NCI-H2081 treated with DMSO at 0.1 percent for 48 hours (cell line): ENCODE results near the gene ARF6.
"Not testable (repeated sequence)": the region's sequence is repeated elsewhere in the genome, so short reads cannot be mapped to it uniquely, and the experiment has no call there.

ENCODE experiments used
- DNase-seq: peaks from one replicate; lab custom pipeline; 2025; lab: John Stamatoyannopoulos, UW

ARF6 gene

DNA sequence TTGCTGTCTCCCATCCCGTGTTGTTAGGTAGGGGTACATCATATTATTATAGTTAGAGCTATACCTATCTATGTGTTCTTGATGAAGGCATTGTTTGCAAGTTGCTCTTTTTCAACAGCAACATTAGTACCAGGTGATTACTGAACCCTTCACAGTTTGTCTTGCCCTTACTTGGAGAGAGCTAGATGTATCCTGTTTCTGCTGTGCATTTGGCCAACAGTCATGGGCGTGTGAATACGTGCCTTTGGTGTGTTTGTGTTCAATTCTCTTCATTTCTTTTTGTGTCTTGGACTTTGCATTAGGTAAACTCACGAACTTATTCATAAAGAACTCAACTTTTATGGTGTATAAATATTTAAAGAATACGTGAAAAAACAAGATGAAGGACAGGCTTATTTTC, 14.3 kb downstream of the ARF6 start:
- no peak for DNase-seq

DNA sequence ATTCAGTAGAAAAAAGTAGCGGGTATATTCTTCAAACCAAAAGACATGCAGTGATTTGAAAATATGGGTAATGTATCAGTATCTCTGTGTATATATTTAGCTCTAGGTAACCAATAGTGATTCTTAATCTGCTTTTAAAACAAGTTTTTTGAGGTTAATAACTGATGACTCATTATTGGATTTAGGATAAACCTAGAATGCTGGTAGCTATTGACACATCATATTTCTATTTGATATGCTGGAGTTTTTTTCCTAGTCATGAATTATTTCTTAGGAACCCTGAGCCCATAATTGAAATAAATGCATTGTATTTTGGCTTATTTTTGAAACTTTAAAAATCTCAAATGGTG, 15.5 kb downstream of the ARF6 start:
- DNase-seq: no peak

DNA sequence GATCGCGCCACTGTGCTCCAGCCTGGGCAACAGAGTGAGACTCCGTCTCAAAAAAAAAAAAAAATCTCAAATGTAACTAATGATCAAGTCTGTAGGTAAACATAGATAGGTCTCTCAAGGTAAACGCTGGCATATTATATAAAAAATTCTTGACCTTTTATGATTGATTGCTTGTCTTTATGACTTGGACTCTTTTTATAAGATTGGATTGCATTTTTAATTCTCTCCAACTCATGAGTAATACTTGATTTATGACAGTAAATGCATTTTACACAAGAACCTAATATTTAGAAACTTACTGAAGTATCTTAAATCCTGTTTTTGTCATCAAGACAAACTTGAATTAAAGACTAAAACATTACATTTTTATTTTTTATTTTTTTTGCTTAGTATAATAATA, 16.1 kb downstream of the ARF6 start:
- no peak for DNase-seq

DNA sequence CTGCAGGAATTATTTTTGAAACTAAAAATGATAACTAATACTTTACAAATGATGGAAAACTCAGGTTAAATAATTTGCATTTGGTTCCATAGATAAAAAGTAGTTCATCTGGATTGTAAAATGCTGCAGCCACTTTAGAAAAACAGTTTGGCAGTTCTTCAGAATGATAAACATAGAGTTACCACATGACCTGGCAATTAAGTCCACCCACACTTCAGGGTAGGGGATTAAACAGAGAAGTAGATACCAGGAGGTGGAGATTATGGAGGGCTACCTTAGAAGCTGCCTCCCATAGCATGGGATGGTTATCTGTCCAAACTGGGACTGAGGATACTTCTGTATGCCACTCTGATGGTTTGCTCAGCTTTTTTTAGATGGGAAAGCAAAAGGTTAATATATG, 22.2 kb downstream of the ARF6 start:
- DNase-seq: no peak

DNA sequence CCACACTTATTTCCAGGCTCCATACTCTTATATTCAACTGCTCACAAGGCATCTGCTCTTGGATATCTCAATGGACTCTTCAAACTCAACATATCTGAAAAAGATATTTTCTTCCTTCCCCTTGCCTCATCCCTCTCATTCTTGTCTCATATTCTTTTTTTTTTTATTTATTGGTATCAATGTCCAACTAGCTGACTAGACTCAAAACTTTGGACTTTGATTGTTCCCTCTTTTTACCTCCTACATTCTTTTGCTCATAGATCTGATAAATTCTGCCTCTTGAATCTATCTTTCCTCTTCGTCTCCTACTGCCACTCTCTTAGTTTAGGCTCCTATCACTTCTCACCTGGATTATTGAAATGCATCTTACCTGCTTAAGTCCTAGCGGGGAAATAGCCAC, 25.8 kb downstream of the ARF6 start:
- no peak for DNase-seq

DNA sequence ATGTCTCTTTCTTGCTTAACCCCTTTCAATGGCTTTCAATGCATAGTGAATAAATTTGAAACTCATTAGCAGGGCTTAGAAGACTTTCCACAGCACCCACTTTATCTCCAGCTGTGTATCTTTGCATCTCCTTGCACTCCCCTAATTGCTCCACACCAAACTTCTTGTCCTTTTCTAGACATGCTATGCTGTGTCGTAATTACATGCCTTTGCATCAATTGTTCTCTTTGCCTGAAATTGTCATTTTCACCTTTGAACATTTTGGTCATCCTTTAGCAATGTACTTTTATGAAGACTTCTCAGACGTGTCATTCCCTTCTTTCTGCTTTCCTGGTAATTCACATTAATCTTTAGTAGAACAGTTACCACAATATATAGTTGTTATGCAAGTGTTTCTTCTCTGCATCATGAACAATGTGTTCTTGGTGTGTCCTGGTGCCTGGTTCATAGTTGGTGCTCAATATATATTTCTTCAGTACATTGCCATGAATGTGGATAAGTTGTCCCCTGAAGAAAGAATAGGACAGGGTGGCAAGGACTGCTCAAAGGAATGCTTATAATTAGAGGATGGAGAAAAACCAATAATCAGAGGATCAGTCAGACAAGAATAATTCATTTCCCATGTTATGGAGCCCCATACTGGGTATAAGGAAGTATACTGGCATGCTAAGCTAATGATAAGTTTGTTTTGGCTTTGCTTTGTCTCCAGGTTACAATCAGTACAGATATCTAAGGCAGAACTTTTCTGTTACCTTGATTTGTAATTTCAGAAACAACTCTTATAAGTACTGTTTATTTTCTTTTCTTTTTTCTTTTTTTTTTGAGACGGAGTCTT, 27.2 kb downstream of the ARF6 start:
- DNase-seq: no peak

DNA sequence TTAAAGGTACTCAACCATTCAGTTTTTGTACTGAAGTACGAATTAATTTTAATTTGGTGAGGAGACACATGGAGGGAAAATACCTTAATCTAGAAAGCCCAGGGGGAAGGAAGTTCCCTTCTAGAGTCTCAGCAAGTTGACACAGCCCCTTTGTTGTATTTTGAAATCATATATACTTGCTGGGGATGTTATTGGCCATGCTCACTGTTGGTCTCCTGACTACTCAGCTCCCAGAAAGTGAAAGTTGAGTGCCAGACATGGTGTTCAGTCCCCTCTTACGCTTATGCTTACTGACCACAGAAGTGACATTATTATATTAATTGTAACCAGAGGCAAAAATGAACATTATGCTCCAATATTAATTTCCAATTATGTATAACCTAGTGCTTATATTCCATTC, 28.1 kb downstream of the ARF6 start:
- DNase-seq: no peak

DNA sequence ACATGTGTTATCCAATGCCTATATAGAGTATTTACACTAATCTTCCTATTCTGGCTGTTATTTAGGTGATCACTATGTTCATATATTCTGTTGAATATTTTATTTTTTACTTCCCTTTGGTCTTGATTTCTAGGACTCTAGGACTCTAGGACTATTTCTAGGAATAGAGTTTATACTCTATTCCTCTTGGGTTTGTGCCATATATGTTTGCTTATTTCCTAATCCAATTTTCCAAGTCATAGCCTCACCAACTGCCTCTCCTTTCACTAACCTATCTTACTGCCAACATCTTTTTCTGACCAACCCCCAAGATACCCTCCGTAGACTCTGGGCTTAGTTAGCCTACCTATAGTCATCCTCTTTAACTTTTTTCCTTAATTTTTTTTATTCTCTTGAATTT, 28.5 kb downstream of the ARF6 start:
- DNase-seq: no peak

DNA sequence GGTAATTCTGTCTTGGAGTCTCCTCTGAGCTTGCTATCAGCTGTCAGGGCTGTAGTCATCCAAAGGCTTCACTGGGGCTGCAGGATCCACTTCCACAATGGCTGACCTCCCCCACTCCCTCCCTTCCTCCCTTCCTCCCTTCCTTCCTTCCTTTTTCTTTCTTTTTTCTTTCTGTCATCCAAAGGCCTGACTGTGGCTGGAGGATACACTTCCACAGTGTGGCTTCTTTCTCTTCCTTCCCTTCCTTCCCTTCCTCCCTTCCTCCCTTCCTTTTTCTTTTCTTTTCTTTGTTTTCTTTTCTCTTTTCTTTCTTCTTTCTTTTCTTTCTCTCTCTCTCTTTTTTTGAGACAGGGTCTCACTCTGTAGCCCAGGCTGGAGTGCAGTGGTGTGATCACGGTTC, 30.6 kb downstream of the ARF6 start:
- DNase-seq: no peak

DNA sequence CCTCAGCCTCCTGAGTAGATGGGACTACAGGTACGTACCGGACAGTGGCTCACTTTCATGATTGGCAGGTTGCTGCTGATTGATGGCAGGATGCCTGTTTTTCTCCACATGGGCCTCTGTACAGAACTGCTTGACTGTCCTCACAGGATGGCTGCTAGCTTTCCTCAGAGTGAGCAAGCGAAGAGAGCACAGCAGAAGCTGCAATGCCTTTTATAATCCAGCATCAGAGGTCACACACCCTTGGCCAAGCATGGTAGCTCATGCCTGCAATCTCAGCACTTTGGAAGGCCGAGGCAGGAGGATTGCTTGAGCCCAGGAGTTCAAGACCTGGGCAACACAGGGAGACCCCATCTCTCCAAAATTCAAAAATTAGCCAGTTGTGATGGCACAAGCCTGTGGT, 31.0 kb downstream of the ARF6 start:
- no peak for DNase-seq

DNA sequence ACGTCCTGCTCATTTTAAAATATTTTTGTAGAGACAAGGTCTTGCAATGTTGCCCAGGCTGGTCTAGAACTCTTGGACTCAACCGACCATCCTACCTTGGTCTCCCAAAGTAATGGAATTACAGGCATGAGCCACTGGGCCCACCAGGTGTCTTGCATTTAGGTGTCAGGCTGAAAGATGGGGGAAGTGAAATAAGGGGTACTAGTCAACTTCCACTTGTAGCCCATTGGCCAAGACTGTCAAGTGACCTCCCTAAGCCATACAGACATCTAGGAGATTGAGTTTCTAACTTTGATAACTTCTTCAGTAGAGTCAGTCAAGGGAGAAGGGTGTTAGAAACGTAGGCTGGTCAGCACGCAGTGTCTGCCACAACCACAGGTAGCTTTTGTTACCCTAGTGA, 32.0 kb downstream of the ARF6 start:
- DNase-seq: no peak

DNA sequence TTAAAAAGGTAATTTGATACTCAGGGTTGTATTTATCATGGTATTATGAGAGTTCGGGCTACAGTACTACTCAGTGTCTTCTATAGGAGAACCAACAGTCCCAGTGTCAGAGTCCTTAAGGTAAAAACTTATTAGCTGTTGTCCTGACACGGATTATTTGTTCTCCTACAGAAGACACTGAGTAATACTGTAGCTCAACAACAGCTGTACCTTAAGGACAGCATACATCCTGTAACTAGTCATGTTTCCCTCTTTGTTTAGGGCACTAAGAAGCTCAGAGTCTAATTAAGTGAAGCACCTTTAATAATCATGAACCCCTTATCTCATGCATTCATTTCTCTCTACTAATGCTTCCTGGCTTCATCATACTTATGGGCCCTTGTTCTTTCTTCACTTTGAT, 33.9 kb downstream of the ARF6 start:
- DNase-seq: no peak

DNA sequence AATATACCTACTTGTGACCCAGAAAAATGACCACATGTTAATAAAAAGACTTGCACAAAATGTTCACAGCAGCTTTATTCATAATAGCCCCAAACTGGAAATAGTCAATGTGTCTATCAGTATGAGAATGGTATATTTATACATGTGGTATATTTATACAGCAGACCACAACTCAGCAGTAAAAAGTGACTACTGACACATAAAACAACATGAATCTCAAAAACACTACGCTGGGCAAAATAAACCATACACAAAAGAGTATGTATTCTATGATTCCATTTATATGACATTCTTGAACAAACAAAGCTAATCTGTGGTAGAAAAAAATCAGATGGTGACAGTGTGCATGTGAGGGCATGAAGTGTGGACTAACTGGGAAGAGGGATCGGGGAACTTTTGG, 35.1 kb downstream of the ARF6 start:
- DNase-seq: no peak

DNA sequence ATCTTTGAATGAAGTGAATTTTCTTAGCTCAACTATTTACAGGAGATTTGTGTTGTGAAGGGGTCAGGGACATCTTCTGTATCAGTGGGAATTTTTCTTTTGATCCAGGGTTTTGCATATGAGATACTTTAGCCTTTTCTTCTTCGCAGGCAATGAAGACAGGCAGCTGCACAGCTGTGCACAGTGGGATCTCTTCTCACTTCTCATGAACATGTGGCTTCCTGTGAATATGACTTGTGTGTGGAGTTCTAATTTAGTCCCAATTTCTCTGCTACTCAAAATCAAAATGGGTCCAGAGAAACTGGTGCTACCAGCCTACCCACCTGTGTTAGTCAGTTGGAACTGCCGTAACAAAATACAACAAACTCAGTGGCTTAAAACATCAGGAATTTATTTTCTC, 37.8 kb downstream of the ARF6 start:
- DNase-seq: no peak

DNA sequence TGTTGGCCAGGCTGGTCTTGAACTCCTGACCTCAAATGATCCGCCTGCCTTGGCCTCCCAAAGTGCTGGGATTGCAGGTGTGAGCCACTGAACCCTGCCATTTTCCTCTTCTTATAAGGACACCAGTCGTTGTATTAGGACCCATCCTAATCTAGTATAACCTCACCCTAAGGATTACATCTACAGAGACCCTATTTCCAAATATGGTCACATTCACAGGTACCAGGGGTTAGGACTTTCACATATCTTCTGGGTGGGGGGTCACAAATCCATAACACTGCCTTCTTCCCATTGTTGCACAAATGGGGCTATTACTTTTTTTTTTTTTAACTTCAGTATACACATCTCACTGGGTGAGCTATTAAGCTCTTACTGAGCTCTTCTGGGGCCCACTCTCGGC, 38.6 kb downstream of the ARF6 start:
- no peak for DNase-seq

DNA sequence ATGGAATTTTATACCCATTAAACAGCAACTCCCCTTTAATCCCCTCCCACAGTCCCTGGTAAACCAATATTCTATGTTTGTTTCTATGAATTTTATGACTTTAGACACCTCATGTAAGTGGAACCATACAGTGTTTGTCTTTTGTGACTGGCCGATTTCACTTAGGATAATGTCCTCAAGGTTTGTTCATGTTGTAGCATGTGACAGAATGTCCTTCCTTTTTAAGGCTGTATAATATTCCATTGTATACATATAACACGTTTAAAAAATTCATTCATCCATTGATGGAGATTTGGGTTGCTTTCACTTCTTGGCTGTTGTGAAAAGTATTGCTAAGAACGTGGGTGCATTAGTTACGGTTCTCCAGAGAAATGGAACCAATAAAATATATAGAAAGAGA, 40.2 kb downstream of the ARF6 start:
- no peak for DNase-seq

DNA sequence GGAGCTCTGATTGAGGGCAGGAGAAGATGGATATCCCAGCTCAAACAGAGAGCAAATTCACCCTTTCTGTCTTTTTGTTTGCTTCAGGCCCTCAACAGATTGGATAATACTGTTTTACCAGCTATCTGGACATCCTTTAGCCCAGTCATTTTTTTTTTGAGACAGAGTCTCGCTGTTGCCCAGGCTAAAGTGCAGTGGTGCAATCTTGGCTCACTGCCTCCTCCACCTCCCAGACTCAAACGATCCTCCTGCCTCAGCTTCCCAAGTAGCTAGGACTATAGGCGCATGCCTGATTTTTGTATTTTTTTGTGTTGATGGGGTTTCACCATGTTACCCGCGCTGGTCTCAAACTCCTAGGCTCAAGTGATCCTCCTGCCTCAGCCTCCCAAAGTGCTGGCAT, 40.8 kb downstream of the ARF6 start:
- DNase-seq: no peak

DNA sequence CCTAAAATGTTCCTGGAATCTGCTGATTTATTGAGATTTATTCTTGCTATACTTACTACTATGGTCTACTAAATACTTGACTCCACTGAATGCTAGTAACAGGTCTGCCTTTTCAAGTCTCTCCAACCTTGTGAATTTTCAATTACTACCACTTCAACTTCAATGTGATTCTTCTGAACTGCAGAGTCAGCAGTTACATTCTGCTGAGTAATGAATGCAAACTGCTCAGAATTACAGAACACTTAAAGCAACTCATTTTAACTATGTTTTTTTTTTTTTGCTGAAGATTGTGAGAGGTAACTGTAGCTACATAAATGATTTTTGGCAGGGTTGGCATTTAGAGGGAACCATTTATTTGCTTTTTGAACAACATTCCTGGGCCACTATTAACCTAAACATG, 41.8 kb downstream of the ARF6 start:
- no peak for DNase-seq

DNA sequence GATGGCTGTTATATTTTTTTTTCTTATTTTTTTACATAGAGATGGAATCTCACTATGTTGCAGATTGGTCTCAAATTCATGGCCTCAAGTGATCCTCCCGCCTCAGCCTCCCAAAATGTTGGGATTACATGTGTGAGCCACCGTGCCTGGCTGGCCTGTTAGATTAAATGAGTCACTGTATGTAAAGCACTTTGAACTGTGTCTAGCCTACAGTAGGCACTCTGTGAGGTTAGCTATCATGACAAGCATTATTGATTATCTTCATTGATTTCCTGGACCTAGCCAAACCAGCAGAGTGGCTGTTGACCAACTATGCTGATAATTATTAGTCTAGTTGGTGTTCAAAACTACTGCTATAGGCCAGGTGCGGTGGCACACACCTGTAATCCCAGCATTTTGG, 42.6 kb downstream of the ARF6 start:
- DNase-seq: no peak

DNA sequence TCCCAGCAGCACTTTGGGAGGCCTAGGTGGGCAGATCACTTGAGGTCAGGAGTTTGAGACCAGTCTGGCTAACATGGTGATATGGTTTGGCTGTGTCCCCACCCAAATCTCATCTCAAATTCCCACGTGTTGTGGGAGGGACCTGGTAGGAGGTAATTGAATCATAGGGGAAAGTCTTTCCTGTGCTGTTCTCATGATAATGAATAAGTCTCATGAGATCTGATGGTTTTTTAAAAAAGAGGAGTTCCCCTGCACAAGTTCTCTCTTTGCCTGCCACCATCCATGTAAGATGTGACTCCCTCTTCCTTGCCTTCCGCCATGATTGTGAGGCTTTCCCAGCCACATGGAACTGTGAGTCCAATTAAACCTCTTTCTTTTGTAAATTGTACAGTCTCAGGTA, 43.4 kb downstream of the ARF6 start:
- not testable (repeated sequence) for DNase-seq

DNA sequence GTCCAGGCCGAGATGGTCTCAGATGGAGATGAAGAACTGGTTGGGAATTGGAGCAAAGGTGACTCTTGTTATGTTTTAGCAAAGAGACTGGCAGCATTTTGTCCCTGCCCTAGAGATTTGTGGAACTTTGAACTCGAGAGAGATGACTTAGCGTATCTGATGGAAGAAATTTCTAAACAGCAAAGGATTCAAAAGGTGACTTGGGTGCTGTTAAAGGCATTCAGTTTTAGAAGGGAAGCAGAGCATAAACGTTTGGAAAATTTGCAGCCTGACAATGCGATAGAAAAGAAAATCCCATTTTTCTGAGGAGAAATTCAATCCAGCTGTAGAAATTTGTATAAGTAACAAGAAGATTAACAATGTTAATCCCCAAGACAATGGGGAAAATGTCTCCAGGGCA, 44.0 kb downstream of the ARF6 start:
- not testable (repeated sequence) for DNase-seq

DNA sequence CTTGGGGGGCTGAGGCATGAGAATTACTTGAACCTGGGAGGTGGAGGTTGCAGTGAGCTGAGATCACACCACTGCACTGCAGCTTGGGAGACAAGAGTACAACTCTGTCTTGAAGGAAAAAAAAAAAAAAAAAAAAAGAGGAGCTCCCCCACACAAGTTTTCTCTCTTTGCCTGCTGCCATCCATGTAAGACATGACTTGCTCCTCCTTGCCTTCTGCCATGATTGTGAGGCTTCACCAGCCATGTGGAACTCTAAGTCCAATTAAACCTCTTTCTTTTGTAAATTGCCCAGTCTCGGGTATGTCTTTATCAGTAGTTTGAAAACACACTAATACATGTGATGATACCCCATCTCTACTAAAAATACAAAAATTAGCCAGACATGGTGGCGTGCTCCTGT, 46.3 kb downstream of the ARF6 start:
- DNase-seq: not testable (repeated sequence)

DNA sequence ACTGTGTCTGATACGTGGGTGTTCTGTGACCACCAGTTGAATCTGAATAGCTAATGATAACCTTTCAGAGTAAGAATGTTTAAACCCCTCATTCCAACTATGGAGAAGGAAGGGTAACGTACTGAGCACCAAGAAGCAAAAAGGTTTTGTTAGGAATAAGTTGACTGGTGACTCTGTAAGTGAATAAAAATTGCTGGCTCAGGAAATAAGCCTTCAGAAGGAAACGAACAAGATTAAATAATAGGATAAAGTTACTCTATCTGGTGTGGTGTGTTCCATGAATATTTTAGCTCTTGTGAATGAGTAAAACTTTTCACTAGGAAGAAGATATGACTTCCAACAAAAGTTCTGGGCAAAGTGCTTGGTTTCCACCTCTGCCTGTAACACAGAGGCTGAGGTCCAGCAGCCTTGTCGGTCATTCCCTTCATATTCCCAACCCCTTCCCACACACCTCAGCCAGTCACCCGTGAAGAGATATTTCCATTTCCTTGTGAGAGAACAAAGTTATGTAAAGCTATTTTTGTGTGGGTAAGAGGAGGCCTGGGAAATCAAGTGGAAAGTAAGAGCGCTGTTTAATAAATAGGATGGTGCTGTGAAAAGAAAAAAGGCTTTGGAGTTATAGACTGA, 47.1 kb downstream of the ARF6 start:
- no peak for DNase-seq

DNA sequence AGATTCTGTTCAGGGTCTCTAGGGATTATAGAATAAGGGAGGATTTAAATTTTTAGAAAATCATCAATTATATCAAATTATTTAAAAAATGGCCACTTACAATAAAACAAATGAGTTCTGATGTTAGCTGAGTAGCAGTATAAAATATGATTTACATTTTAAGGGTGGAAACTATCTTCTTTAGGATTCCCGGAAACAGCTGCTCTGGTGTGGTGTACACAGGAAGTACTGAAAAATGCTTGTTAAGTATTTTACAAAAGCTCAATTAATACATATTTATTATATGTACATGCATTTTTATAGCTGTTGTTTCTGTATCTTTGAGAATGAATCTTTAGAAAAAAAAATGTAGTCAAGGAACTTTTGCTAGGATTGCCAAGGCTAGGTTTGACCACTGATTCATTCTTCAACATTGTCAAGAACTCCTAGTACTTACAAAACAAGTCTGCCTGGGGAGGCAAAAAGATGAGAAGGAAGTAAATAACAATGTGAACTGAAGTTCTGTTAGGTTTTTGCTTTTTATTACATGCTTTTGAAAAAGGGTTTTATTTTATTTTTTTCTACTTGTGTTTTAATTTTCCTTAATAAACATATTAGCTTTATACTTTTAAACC, 48.0 kb downstream of the ARF6 start:
- DNase-seq: no peak
